Ramos (cell line): ENCODE results near the gene PNPLA7.

ENCODE experiments used
- in situ Hi-C: fragments of 300-500 bp; cut with MboI; formaldehyde crosslinking; loops from one replicate; pipeline ENCODE4 v1.14.3; 2022; ENCODE audit warnings: low sequenced_read_pairs; ENCODE audit not compliant: unreplicated experiment

Gene PNPLA7

DNA sequence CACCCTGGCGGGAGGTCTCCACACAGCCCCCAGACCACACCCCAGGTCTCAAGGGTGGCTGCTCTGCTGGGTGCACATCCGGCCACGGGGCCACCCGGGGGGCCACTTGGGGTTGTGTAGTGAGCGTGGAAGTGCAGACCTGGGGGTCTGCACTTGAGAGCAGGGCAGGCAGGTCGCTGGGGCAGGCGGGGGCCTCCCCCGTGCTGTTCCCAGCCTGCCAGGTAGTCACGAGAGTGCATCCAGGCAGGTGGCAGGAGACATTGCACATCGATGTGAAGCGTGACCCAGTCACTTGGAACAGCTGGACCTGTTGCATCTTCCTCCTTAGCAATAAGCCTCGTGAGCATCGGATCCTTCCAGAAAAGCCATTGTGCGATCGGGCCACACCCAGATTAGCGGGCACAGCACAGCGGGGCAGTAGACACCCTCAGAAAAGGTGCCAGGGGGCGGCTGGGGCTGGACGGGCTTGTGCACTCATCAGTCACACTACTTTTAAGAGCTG lies 104.2 kb downstream of the PNPLA7 start:
- in situ Hi-C loops, result loop anchor here (5.0 to 25.0 kb wide), 2 partner anchors 154 to 384 kb away; partner anchors contain the start of genes ENTPD2 and SAPCD2

DNA sequence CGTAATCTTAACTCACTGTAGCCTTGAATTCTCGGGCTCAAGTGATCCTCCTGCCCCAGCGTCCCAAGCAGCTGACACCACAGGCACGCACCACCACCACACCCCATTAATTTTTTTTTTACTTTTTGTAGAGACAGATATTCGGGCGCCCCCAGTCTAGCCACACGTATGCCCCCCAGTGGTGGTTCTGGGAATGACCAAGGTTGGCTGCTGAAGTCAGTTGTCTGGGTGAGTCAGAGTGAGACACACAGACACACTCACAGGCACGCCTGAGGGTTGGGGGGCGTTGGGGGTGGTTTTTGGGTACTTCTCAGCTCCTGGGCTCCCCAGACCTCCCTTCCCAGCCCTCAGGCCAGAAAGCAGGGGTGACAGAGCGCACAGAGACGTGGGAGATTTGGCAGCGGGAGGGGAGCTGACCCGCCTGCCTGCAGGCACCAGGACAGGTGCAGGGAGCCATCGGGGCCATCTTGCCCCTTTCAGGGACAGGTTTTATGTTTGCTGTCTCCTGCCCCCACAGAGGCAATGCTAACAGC lies 104.9 kb downstream of the PNPLA7 start:
- in situ Hi-C loops, result loop anchor here (5.0 to 25.0 kb wide), 2 partner anchors 153 to 383 kb away; partner anchors contain the start of genes ENTPD2 and SAPCD2

DNA sequence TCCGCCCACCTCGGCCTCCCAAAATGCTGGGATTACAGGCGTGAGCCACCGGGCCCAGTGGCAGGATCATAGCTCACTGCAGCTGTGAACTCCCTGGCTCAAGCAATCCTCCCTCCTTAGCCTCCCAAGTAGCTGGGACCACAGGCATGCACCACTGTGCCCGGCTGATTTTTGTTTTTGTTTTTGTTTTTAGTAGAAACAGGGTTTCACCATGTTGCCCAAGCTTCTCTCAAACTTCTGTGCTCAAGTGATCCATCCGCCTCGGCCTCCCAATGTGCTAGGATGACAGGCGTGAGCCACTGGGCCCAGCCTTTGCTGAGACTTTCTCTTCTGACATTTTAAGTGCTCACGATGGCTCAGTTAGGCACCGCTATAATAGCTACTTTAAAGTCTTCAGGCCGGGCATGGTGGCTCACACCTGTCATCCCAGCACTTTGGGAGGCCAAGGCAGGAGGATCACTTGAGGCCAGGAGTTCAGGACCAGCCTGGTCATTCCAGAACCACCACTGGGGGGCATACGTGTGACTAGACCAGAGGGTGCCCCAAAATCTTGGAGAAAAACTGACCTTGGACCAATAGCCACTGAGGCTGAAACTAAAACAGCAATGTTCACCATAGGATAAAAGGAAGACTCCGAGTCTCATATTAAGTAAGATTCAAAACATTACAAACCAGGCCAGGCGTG lies 106.0 kb downstream of the PNPLA7 start:
- in situ Hi-C loops, result loop anchor here (25.0 kb wide), 1 partner anchor 382 kb away; the partner anchor contains the start of genes ENTPD2 and SAPCD2

- in situ Hi-C loops, result loop anchor here (25.0 kb wide), 1 partner anchor 380 kb away; the partner anchor contains the start of genes ENTPD2 and SAPCD2
These were observed 108.3 kb downstream of the PNPLA7 start for GRCh38 chr9:137441935-137442321.

GRCh38 chr9:137441289-137441934 lies 108.8 kb downstream of the PNPLA7 start, which contains the start of gene ENTPD8:
Gene ENTPD8 (minus strand): TSS chr9:137441357. CDS start chr9:137438285, 3,072 bp downstream.
- in situ Hi-C loops, result loop anchor here (25.0 kb wide), 1 partner anchor 379 kb away; the partner anchor contains the start of genes ENTPD2 and SAPCD2

- in situ Hi-C loops, result loop anchor here (25.0 kb wide), 1 partner anchor 377 kb away; the partner anchor contains the start of genes ENTPD2 and SAPCD2
These were observed 111.0 kb downstream of the PNPLA7 start for GRCh38 chr9:137439158-137439714.

DNA sequence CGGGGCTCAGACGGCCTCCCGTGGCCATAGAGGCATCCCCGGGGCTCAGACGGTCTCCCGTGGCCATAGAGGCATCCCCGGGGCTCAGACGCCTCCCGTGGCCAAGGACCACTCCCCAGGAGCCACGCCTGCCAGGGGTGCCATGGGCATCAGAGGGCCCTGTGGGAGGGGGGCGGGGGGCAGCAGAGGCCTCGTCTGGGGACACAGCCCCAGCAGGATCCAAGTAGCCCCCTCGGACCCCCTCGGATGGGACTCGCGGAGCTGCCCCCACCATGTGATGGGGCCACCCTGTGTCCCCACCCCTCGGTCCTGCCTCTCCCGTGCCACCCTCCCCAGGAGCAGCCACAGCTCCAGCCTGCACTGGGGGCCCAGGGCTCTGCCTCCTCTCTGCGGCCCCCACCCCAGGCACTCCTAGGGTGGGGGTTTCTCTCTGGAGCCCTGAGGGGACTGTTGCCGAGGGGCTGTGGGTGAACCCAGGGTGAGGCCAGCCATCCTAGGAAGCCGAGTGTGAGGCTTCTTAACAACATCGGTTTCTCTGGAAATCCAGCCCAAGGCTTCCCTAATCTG lies 111.5 kb downstream of the PNPLA7 start:
- in situ Hi-C loops, result loop anchor here (25.0 kb wide), 1 partner anchor 376 kb away; the partner anchor contains the start of genes ENTPD2 and SAPCD2

- in situ Hi-C loops, result loop anchor here (25.0 kb wide), 1 partner anchor 376 kb away; the partner anchor contains the start of genes ENTPD2 and SAPCD2
These were observed 112.3 kb downstream of the PNPLA7 start for GRCh38 chr9:137437691-137438590.

- in situ Hi-C loops, result loop anchor here (25.0 kb wide), 1 partner anchor 375 kb away; the partner anchor contains the start of genes ENTPD2 and SAPCD2
These were observed 113.2 kb downstream of the PNPLA7 start for GRCh38 chr9:137436761-137437600.

- in situ Hi-C loops, result loop anchor here (25.0 kb wide), 1 partner anchor 374 kb away; the partner anchor contains the start of genes ENTPD2 and SAPCD2
These were observed 114.0 kb downstream of the PNPLA7 start for GRCh38 chr9:137435980-137436760.

DNA sequence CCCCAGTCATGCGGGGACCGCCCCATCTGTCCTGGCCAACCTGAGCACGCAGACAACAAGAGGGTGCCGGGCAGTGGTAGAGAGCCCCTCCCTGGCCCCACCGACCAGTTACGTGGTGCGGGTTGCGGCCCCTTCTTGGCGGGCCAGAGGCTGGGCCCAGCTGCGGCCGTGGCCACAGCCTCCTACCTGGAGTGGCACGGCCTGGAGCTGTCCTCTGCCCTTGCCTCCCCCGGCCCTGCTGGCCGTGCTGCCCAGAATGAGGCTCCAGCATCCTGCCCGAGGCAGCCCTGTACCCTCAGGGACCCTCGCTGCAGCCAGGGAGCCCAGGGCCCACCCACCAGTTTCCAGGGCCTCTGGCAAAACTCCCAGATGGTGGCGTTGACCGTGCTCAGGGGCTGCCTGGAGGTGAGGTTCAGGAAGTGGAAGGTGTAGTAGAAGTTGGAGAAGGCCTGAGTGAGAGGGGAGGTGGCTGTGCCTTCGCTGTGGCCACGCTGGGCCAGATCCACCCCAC lies 114.8 kb downstream of the PNPLA7 start:
- in situ Hi-C loops, result loop anchor here (25.0 kb wide), 1 partner anchor 373 kb away; the partner anchor contains the start of genes ENTPD2 and SAPCD2

DNA sequence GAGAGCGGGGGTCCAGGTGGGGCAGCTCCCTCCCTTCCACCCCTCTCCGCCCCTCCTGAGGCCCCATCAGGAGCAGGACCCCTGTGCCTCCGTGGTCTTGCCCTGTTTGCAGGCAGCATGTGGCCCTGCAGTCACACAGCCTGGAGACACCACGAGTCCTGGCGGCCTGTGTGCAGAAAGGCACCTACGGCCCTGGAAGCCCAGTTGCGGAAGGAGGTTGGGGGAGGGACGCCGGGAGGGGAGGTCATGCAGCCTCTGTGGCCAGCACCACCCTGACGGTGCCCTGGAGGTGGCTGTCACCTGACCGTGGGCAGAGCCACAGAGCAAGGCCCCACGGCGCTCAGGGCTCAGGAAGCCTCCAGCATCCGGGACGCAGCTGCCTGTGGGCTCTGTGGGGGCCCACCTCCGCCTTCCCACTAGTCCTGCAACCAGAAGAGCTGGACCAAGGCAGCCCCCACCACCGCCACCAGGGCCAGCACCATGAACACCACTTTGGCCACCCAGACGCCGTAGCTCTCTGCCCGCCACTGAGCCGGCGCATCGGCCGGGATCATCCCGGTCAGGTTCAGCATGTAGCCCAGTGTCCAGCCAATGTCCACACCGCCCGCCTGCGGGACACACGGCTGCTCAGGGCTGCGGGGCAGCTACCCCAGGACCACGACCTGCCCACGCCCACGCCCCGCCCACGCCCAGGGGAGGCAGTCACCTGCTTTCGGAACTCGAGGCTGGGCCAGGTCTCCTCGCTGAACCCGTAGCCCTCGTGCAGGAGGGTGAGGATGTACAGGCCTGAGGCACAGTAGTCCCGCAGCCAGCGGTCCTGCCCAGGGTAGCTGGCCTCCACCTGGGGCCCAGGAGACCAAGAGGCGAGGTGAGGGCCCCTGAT lies 115.5 kb downstream of the PNPLA7 start:
- in situ Hi-C loops, result loop anchor here (25.0 kb wide), 1 partner anchor 372 kb away; the partner anchor contains the start of genes ENTPD2 and SAPCD2

DNA sequence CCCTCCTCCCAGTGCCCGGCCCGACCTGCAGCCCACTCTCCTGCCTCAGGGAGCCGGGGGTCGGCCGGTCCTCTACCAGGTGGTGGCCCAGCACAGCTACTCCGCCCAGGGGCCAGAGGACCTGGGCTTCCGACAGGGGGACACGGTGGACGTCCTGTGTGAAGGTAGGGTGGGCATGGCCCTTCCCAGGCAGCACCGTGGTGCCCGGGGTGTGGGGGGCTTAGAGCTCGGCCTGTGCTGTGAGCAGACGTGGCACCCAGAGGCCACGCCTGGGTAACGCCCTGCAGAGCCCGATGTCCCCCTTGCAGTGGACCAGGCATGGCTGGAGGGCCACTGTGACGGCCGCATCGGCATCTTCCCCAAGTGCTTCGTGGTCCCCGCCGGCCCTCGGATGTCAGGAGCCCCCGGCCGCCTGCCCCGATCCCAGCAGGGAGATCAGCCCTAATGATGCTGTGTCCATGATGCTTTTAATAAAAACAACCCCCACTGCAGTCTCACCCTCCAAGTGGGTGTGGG lies 116.2 kb downstream of the PNPLA7 start:
- in situ Hi-C loops, result loop anchor here (25.0 kb wide), 1 partner anchor 372 kb away; the partner anchor contains the start of genes ENTPD2 and SAPCD2

DNA sequence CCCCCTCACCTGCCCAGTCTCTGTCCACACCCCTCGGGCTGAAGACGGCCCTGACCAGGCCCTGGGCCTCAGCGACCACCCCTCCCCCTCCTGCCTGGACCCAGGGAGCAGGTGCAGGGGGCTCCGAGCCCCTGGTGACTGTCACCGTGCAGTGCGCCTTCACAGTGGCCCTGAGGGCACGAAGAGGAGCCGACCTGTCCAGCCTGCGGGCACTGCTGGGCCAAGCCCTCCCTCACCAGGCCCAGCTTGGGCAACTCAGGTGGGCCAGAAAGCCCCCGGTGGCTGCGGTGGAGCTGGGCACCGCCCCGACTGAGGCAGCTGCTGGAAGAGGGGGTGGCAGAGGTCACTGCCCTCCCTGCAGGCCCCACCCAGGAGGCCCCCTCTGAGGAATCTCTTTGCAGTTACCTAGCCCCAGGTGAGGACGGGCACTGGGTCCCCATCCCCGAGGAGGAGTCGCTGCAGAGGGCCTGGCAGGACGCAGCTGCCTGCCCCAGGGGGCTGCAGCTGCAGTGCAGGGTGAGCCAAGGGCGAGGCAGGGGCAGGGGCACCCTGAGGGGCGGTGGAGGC lies 116.8 kb downstream of the PNPLA7 start:
- in situ Hi-C loops, result loop anchor here (25.0 kb wide), 1 partner anchor 371 kb away; the partner anchor contains the start of genes ENTPD2 and SAPCD2
